H1 (cell line): ENCODE results near the gene PRKAG3. TPM values are rescaled to one million over a fixed set of nuclear protein-coding genes. Genes with fewer than 3 reads are reported as not detected.
A peak's percentile ranks its signal among the peaks of the same experiment; 100 is the strongest.

ENCODE experiments used
- BACH1 ChIP-seq: IDR thresholded peaks from 2 replicates; pipeline ENCODE4 v1.6.1; 2012; ENCODE audit warnings: low read length, improper control_type of control experiment
- CBX8 ChIP-seq: fragments of 300-800, 300-1000 bp; sonication (generic); IDR thresholded peaks from 2 replicates; pipeline ENCODE4 v1.7.1; 2016; ENCODE audit warnings: low read depth, low read length, borderline replicate concordance
- HDAC6 ChIP-seq: IDR thresholded peaks from one replicate; pipeline ENCODE4 v1.7.1; 2012; ENCODE audit warnings: low read depth, mild to moderate bottlenecking, inconsistent platforms, low read length, moderate library complexity
- NANOG ChIP-seq: IDR thresholded peaks from 2 replicates; pipeline ENCODE4 v1.6.1; 2011; ENCODE audit warnings: low read length, low read depth, mild to moderate bottlenecking, inconsistent platforms; ENCODE audit not compliant: insufficient read depth, poor library complexity, severe bottlenecking
- RXRA ChIP-seq: IDR thresholded peaks from 2 replicates; pipeline ENCODE4 v1.6.1; 2011; ENCODE audit warnings: low read depth, mild to moderate bottlenecking, low read length, moderate library complexity; ENCODE audit not compliant: insufficient read depth
- SIN3A ChIP-seq, 2 experiments: IDR thresholded peaks in 1 of 2; conservative IDR thresholded peaks in 1 of 2; 2 replicates each; pipeline ENCODE4 v1.6.1; 2011 to 2012; ENCODE audit warnings: low read length in 2 of 2, improper control_type of control experiment in 1 of 2, low read depth in 1 of 2, mild to moderate bottlenecking in 1 of 2
- TAF7 ChIP-seq: optimal IDR thresholded peaks from 2 replicates; pipeline ENCODE3; 2011; ENCODE audit warnings: low read depth, mild to moderate bottlenecking, inconsistent platforms, low read length, moderate library complexity, borderline replicate concordance
- polyA plus RNA-seq, 7 experiments: library from polyadenylated mRNA; depleted of rRNA in 3 of 7; stranded (reverse) in 5 of 7; unstranded in 2 of 7; fragments of >200 nt in 5 of 7; fragments of 200-250 nt in 2 of 7; gene quantifications; 1 replicate in 5 of 7; 2 replicates in 1 of 7; 4 replicates in 1 of 7; pipeline versions ENCODE4 v1.2.1 to v1.2.3, GENCODE V29; 2011 to 2013; ENCODE audit warnings: missing spikeins in 2 of 7, mixed read lengths in 2 of 7
- total RNA-seq: library from RNA; stranded (reverse); fragmentation: NEBNext Ultra II Directional; extraction: Animal tissue kit (Norgen Biotek cat#: 25700); gene quantifications from 2 replicates; pipeline ENCODE4 v1.2.1, GENCODE V29; 2021

Gene PRKAG3
- total and polyA plus RNA-seq, 2 of the 8 experiments (the other 6 are each of a cell fraction or from before 2014, with no cell fraction given): not detected

DNA sequence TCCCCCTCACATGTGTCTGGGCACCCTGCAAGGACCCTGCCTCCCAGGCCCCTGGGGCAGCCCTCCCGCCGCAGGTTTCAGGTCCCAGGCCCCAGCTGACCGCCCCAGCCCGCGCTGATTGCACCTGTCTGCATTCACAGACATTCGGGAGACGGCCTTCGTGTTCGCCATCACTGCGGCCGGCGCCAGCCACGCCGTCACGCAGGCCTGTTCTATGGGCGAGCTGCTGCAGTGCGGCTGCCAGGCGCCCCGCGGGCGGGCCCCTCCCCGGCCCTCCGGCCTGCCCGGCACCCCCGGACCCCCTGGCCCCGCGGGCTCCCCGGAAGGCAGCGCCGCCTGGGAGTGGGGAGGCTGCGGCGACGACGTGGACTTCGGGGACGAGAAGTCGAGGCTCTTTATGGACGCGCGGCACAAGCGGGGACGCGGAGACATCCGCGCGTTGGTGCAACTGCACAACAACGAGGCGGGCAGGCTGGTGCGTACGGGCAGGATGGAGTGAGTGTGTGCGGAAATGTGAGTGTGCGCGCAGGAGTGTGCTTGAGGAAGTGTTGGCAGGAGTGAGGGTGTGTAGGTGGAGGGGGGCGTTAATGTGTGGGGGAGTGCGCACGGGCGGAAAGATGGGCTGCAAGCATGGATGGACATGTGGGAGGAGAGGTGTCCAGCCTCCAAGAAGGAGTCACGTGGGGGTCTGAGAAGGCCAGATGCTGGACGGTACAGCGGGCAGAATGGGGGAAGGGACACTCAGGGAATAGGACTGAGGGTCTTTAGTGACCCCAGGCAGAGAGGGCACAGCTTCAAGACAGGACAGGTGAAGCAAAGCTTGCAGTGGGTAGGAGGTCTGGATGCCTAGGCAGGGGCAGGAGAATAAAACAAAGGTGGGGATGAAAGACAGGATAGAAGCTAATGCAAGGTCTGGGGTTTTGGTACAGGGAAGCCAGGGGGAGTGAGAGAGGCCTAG, 40.0 kb upstream of the PRKAG3 start (continued):
- TF ChIP-seq HDAC6: no peak
- TF ChIP-seq BACH1: no peak
- no peak for TF ChIP-seq TAF7
- no peak for TF ChIP-seq NANOG
- TF ChIP-seq CBX8: 0 out of 2 replicates have a peak, but pooled peaks have one; percentile 43
- no peak for TF ChIP-seq RXRA
- no peak for TF ChIP-seq SIN3A (conservative IDR thresholded peaks at IDR 0.05 in 1 of 2, IDR thresholded peaks at IDR 0.05 in 1 of 2; ENCODE audit: low read depth in 1 of 2, low read length in 2 of 2)
- TF ChIP-seq, all 59 proteins: peak for 5
